Activated T-helper 1 cell treated with anti-CD3 and anti-CD28 coated beads, Interleukin-12 subunit alpha, Interleukin-12 subunit beta, Interleukin-2, Interleukin-4 antibody, amounts not matched to agents 30 ng/mL and 10 ng/mL and 1 ng/mL, durations not matched to agents 14 hours and 24 hours and 36 hours (primary cell): ENCODE data around the gene MINDY3. TPM values are rescaled to one million over a fixed set of nuclear protein-coding genes. Genes with fewer than 3 reads are reported as not detected.

Source experiments
- DNase-seq: peaks from one replicate; pipeline ENCODE4 v3.0.0; 2021; ENCODE audit warnings: low spot score
- H3K27ac Mint-ChIP-seq: one replicate; pipeline ENCODE4 v1.8.0; 2021; ENCODE audit warnings: mild to moderate bottlenecking, mixed read lengths
- H3K27me3 Mint-ChIP-seq: one replicate; pipeline ENCODE4 v1.8.0; 2022; ENCODE audit warnings: mild to moderate bottlenecking, moderate library complexity, mixed read lengths; ENCODE audit not compliant: insufficient read depth
- H3K36me3 Mint-ChIP-seq: one replicate; pipeline ENCODE4 v1.8.0; 2021; ENCODE audit warnings: low read depth, mixed read lengths
- H3K4me1 Mint-ChIP-seq: one replicate; pipeline ENCODE4 v1.8.0; 2021; ENCODE audit warnings: low read depth, mixed read lengths
- H3K4me3 Mint-ChIP-seq: one replicate; pipeline ENCODE4 v1.8.0; 2021; ENCODE audit warnings: mild to moderate bottlenecking, moderate library complexity, mixed read lengths
- H3K9me3 Mint-ChIP-seq: one replicate; pipeline ENCODE4 v1.8.0; 2021; ENCODE audit warnings: mixed read lengths
- intact Hi-C: fragments of 100-400 bp; cut with micrococcal nuclease; formaldehyde crosslinking; loops from one replicate; pipeline ENCODE4 v1.15.1; 2024
- total RNA-seq: library from RNA; stranded (reverse); gene quantifications from 2 replicates; pipeline ENCODE4 v1.2.3, GENCODE V29; 2022

MINDY3 gene
- total RNA-seq, 1 donor from 2014 or later, result 14.5 TPM

DNA sequence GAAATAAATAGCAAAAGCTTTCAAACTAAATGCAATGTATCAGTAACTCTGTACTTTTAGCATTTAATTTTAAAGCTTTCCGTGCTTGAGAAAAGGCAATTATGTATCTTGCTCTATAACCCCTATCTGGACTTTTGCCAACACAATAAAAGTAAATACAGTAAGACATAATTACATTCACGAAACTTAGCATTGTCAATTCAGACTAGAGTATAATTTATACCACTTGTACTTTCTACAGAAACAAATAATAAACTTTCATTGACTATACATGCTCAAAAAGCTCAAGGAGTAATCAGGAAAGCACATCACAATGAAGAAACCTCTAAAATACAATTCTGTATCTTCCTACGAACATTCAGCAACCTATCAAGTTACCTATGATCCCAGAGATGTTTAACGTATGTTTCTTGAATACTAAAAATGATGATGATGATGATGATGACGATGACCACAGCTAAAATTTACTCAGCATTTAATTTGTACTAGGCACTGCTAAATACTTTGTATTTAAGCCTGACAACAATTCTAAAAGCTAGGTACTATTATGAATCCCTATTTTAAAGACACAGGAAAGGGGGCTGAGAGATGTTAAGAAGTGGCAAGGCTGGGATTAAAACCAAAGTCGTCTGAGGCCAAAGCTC, 44.9 kb downstream of the MINDY3 start:
- Mint-ChIP-seq H3K4me3 (no peak overlapping the region), H3K27me3 (no peaks in the 10 kb centered on the region), H3K27ac (no peak overlapping the region), H3K9me3 (no peaks in the 10 kb centered on the region), H3K36me3 (peaks cover 18% of the 10 kb centered on the region), H3K4me1 (peaks cover 7% of the 10 kb centered on the region)
- no peak for DNase-seq
- intact Hi-C loops, result no loop called here

DNA sequence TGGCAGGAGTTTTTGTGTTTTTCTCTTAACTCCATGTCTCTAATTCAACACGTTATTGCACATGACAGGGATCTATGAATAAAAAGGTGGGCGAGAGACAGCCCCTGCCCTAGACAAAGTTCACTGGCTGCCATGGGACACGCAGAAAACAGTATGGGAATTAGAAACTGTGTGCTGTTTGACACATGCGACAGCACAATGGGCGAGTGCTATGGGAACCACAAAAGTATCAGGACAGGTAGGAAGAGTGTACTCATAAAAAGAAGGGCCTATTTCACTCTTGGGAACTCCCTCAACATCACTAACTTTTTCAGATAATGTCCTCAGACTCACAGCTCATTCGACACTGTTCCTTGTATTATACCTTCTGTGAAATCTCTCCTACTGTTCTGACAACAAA, 45.7 kb downstream of the MINDY3 start:
- peaks cover 19% of the 10 kb centered on the region for H3K36me3 Mint-ChIP-seq
- intact Hi-C loops, result no loop called here
- H3K9me3 Mint-ChIP-seq, result no peaks in the 10 kb centered on the region
- H3K4me1 Mint-ChIP-seq, result peaks cover 7% of the 10 kb centered on the region
- no peak overlapping the region for H3K4me3 Mint-ChIP-seq
- no peaks in the 10 kb centered on the region for H3K27me3 Mint-ChIP-seq
- no peak for DNase-seq
- no peak overlapping the region for H3K27ac Mint-ChIP-seq

DNA sequence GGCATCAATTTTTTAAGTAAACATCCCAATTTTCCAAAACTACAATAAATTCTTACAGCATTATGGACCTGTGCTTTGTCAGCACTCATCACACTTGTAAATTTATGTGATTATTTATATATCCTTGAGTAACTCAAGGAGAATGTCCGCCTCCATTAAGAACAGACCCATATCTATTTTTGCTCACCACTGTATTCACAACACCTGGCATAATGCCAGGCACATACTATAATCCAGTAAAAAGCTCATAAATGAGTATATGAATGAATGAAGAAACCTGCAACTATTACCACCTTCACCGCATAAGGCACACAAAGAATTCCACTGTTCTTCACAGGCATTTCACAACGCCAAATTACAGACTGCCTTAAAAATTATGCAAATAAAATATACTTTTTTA, 46.9 kb downstream of the MINDY3 start:
- no peak for DNase-seq
- H3K9me3 Mint-ChIP-seq, result no peaks in the 10 kb centered on the region
- peaks cover 18% of the 10 kb centered on the region for H3K36me3 Mint-ChIP-seq
- H3K4me1 Mint-ChIP-seq, result peaks cover 7% of the 10 kb centered on the region
- intact Hi-C loops, result no loop called here
- no peak overlapping the region for H3K4me3 Mint-ChIP-seq
- H3K27me3 Mint-ChIP-seq, result no peaks in the 10 kb centered on the region
- no peak overlapping the region for H3K27ac Mint-ChIP-seq

DNA sequence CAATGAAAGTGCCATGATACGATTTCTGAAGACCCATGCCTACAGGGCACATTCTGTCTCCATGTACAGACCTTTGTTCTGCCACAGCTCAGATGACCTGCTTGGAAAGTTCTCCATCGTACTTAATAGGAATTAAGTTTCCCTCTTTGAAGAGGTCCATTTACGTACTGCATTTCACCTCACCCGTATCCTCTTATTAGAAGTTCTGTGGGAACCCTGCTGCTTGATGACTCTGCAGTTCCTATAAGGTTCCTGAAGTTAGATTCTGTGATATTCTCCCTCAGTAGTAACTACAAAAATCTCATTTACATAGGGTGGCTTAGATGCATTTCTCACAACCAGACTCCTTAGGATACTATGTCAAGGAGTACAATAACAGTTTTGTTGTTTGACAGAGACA, 50.9 kb downstream of the MINDY3 start:
- Mint-ChIP-seq H3K36me3 (peaks cover 16% of the 10 kb centered on the region), H3K4me1 (no peaks in the 10 kb centered on the region), H3K27me3 (no peaks in the 10 kb centered on the region), H3K4me3 (no peak overlapping the region), H3K27ac (no peak overlapping the region), H3K9me3 (no peaks in the 10 kb centered on the region)
- intact Hi-C loops, result no loop called here
- DNase-seq, result no peak

DNA sequence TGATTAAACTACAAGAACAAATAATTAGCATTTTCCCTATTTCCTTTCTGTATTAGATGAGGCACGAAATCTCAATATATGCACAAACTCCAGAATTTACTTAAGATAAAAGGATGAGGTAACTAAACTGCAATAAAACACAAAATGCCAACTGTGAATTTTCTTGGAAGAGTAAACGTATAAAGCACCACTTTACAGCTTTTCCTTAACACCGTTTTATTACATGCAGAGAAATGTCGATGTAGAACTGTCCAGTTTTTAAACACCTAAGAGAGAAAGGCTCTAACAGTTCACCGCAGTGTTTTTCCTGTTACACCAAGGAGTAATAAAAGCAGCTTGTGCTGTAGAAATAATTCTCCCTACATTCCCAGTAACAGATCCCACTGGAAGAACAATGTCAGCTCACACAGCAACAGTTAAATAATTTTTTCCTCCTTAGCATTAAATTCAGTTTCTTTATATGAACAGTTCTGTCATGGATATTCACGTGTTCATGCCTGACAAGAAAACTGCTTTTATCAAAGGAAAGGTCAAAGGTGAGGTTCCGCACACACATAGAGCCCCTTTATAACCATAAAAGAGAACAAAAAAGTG, 52.0 kb downstream of the MINDY3 start:
- Mint-ChIP-seq H3K4me3 (no peak overlapping the region), H3K27me3 (no peaks in the 10 kb centered on the region), H3K4me1 (no peaks in the 10 kb centered on the region), H3K36me3 (peaks cover 14% of the 10 kb centered on the region), H3K9me3 (no peaks in the 10 kb centered on the region), H3K27ac (no peak overlapping the region)
- DNase-seq, result no peak
- intact Hi-C loops, result no loop called here

DNA sequence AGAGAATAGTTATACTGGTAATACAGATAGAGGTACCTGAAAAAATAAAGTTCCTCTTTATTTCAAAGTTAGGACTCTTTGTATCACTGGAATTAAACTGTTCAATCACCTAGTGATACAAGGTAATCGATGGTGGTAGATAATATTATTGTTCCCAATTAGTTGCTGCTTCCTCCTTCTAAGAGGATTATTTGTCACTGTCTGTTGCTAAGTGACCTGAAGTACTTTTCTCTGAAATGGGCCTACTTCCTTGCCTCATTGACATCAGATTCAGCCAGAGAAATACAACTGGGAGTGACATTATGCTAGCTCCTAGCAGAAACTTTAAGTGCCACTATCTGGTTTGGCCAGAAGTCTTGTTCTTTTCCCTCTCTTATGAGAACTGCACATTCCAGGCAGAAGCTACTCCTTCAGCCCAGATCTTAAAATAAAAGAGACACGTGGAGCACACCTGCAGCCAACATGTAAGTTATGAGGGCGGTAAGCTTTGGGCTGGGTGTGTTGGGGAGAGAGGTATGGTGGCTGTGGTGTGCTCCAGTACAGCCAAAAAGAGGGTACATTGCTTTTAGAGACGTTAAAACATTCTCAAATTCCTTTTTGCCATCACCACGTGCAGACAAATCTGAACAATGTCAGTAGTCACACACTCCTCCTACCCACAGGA, 54.8 kb downstream of the MINDY3 start:
- H3K4me1 Mint-ChIP-seq, result peaks cover 9% of the 10 kb centered on the region
- H3K4me3 Mint-ChIP-seq, result no peak overlapping the region
- H3K27me3 Mint-ChIP-seq, result no peaks in the 10 kb centered on the region
- no peak for DNase-seq
- no peak overlapping the region for H3K27ac Mint-ChIP-seq
- peaks cover 24% of the 10 kb centered on the region for H3K36me3 Mint-ChIP-seq
- intact Hi-C loops, result no loop called here
- peaks cover 5% of the 10 kb centered on the region for H3K9me3 Mint-ChIP-seq

DNA sequence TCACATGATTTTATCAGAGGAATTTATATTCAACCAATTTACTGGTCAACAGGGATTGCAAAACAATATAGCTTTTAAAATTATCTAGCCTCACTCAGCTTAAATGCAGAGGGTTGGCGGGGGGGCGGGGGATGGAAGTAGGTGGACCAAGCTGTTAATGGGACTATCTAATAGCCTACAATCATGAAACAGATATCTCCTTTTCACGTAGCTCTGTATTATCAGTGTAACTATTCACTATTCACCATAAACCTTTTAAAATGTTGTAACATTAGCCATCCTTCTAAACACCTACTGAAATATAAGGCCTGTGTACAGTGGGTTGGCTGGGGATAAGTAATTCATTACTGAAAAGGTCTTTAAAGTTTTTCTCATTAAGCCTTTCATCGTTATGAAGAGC, 56.2 kb downstream of the MINDY3 start:
- Mint-ChIP-seq H3K36me3 (peaks cover 29% of the 10 kb centered on the region), H3K27me3 (no peaks in the 10 kb centered on the region), H3K4me1 (peaks cover 9% of the 10 kb centered on the region), H3K9me3 (peaks cover 7% of the 10 kb centered on the region), H3K27ac (no peak overlapping the region), H3K4me3 (no peak overlapping the region)
- DNase-seq, result no peak
- intact Hi-C loops, result no loop called here

DNA sequence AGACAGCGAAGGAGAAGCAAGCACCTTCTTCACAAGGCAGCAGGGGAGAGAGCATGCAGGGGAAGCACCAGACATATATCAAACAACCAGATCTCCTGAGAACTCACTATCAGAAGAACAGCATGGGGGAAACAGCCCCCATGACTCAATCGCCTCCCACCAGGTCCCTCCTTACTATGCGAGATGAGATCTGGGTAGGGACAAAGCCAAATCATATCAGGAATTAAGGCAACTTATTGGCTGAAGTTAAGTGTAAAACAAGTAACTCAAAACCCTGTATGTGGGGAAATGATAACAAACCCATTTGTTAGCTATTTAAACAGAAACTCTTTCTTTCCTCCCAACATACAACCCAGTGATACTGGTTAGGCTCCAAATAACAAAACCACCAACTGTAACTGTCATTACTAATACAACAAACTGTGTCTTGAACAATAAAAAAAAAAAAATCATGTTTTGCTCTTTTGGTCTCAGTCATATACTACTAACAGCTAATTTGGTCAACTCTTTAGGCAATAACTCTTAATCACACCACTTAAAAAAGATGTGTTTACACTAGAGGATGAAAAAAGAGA, 57.8 kb downstream of the MINDY3 start:
- Mint-ChIP-seq H3K9me3 (peaks cover 7% of the 10 kb centered on the region), H3K27me3 (no peaks in the 10 kb centered on the region), H3K36me3 (peaks cover 29% of the 10 kb centered on the region), H3K4me1 (peaks cover 9% of the 10 kb centered on the region), H3K27ac (no peak overlapping the region), H3K4me3 (no peak overlapping the region)
- intact Hi-C loops, result no loop called here
- no peak for DNase-seq

DNA sequence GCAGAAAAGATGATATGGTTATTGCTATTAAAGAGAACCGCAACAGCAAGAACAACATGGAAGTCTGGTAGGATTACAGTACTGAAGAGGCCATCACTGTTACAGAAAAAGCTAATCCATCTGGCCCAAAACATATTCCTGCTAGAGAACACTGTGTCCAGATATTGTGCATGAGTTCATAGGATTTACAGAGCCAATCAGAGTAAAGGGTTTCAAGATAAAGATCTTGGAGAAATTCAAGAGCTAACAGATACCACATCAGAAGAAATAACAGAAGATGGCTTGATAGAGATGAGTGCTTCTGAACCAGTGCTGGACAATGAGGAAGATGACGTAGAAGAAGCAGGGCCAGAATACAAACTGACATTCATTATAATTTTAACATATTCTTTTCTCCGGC, 58.7 kb downstream of the MINDY3 start:
- peaks cover 7% of the 10 kb centered on the region for H3K9me3 Mint-ChIP-seq
- H3K27ac Mint-ChIP-seq, result no peak overlapping the region
- no peak overlapping the region for H3K4me3 Mint-ChIP-seq
- H3K27me3 Mint-ChIP-seq, result no peaks in the 10 kb centered on the region
- intact Hi-C loops, result no loop called here
- peaks cover 25% of the 10 kb centered on the region for H3K36me3 Mint-ChIP-seq
- peaks cover 12% of the 10 kb centered on the region for H3K4me1 Mint-ChIP-seq
- DNase-seq, result no peak

DNA sequence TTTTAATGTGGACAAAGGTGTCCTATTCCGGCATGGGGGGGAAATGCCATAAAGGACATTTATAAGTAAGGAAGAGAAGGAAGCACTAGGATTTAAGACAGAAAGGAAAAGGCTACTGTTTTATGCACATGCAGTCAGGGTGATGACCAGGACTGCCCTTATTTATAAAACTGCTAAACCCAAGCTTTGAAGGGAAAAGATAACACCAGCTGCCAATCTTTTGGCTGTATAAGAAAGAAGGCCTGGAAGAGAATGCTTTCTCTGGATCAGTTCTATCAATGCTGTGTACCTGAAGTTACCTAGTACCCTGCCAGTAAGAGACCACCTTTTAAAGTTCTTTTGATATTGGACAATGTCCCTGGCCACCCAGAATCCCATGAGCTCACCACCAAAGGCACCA, 59.2 kb downstream of the MINDY3 start:
- Mint-ChIP-seq H3K4me1 (peaks cover 14% of the 10 kb centered on the region), H3K36me3 (peaks cover 25% of the 10 kb centered on the region), H3K27ac (no peak overlapping the region), H3K4me3 (no peak overlapping the region), H3K9me3 (peaks cover 7% of the 10 kb centered on the region), H3K27me3 (no peaks in the 10 kb centered on the region)
- DNase-seq, result no peak
- intact Hi-C loops, result no loop called here

DNA sequence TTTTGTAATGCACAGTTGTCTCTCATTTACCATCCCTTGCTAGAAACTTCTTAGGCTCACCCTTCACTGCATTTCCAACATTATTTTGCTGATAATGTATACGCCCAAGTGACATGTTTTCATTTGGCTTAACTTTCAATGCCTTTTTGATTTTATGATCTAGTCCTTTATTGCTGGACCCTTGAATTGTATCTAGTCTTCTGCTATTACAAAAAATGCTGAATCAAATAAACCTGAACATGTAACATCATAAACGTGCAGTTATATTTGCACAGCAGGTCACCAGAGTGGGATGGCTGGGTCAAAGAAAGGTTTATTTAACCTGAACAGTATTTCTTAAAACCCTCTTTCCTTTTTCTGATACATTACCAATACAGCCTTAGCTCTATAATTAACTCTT, 63.0 kb downstream of the MINDY3 start:
- Mint-ChIP-seq H3K36me3 (peaks cover 24% of the 10 kb centered on the region), H3K4me1 (peaks cover 22% of the 10 kb centered on the region)

DNA sequence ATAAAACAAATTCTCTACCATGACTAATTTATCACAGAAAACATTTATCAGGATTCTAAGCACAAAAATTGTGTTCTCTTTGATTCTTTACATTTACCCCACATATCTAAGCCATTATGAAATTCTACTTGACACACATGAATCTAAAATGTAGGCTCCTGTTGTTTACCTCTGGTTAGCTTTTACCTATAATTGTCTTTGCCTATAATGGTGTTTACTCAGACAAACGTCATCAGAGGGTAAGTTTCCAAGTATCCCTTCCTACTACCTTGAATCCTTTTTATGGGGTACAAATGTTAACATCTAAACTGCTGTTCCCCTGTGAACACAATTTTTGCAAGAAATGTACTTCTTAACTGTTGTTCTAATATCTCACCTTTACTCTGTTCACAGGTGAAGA, 63.5 kb downstream of the MINDY3 start:
- Mint-ChIP-seq H3K27ac (no peak overlapping the region), H3K4me3 (no peak overlapping the region), H3K27me3 (no peaks in the 10 kb centered on the region), H3K9me3 (peaks cover 7% of the 10 kb centered on the region), H3K36me3 (peaks cover 21% of the 10 kb centered on the region), H3K4me1 (peaks cover 18% of the 10 kb centered on the region)
- no peak for DNase-seq
- intact Hi-C loops, result no loop called here

More for the DNA sequence above, 63.0 kb downstream of the MINDY3 start:
- intact Hi-C loops, result no loop called here
- Mint-ChIP-seq H3K27ac (no peak overlapping the region), H3K4me3 (no peak overlapping the region), H3K9me3 (peaks cover 7% of the 10 kb centered on the region), H3K27me3 (no peaks in the 10 kb centered on the region)
- DNase-seq, result no peak

DNA sequence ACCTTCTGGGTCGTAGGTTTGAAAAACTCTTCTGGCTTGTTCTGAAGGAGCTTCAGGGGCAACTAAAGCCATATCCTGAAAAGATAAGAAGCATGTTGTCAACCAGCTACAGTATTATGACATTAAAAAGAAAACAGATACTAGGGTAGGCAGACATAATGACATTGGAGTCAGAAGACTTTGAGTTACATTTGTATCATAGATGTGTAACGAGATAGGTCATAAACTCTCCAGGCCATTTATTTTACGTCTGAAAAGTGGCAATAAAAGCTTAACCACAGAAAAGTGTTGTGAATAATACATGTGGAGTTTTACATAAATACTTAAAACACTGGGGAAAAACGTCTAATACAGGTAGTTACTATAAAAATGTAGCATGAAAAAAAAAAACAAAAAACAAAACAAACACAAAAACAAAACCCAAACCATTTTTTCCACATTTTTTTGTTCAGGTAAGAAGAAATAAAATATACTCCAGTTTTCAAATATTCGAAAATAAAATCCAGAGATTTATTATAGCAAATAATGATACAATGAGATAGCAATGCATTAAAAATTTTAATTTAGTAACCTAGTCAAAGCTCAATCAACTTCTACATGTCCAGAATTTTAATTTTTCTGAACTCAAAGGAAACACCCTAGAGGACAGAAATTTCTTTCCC, 64.1 kb downstream of the MINDY3 start:
- peaks cover 18% of the 10 kb centered on the region for H3K4me1 Mint-ChIP-seq
- DNase-seq, result no peak
- H3K4me3 Mint-ChIP-seq, result no peak overlapping the region
- no peaks in the 10 kb centered on the region for H3K27me3 Mint-ChIP-seq
- H3K27ac Mint-ChIP-seq, result no peak overlapping the region
- peaks cover 17% of the 10 kb centered on the region for H3K36me3 Mint-ChIP-seq
- intact Hi-C loops, result no loop called here
- H3K9me3 Mint-ChIP-seq, result peaks cover 7% of the 10 kb centered on the region
